GM19438 (cell line): ENCODE results near the gene ZIC1.

Experiments
- ATAC-seq: cut with Tn5 transposase; IDR thresholded peaks from one replicate; pipeline ENCODE4 v1.9.1; 2021; ENCODE audit warnings: low read depth; ENCODE audit not compliant: unreplicated experiment

Gene ZIC1

GRCh38 chr3:147409143-147410115 is at the start of gene ZIC1:
TSS of gene ZIC1 (plus strand) at chr3:147409365. CDS start at chr3:147410113, 748 bp downstream.
- ATAC-seq, result no peak

GRCh38 chr3:147360051-147360439 is 49.1 kb upstream of the ZIC1 start:
- ATAC-seq, result no peak

DNA sequence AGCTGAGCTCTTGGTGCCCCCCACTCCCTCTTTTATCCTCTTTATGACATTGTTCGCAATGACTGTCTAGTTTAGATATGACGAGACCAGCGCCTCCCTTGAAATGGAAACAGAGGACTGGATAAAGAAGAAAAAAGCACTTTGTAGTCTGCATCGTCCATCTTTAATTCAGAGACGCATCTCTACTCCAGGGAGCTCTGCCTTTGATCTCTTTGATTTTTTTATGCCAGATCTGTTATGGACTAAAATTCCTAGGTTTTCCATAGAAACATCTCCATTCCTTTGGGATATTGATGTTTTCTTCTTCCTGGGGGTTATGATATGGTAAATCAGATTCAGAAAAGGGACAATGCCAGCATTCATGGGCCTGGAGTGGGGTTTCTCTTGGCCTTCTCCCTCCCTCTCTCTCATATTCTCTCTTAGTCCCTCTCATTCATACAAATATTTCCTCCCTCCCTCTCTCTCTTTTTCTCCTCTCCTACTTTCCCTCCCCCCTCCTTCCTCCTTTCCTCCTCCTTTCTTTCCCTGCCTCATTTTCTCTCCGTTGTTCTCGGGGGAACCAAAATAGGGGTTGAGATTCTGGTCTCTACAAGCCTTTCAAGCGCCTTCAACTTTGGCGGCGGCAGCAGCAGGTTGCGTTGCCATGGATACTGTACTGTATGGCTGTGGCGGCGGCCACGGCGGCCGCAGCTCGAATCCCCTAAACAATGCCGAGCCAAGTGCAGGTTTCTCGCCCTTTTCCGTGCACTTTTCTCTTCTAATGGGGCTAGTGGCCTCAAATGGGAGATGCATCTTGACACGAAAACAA is 48.3 kb upstream of the ZIC1 start:
- no peak for ATAC-seq

- no peak for ATAC-seq
These were observed 47.4 kb upstream of the ZIC1 start for GRCh38 chr3:147361454-147362420.

DNA sequence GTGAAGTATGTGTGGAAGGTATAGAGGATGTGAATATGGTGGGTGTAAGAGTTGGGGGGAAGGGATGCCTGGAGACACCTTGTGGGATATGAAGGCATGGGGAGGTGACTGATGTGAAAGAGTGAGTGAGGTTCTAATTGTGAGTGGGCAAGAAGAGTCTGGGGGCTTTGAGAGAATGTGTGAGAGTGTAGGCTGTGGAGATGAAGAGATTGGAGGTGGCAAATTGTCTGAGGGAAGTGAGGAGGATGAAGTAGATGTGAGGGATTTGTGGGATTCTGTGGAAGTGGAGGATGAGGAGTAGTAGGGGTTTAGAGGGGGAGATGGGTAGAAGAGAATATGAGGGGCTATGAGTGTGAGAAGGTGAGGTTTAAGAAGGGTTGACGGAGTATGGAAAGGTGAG is 44.4 kb upstream of the ZIC1 start:
- no peak for ATAC-seq

DNA sequence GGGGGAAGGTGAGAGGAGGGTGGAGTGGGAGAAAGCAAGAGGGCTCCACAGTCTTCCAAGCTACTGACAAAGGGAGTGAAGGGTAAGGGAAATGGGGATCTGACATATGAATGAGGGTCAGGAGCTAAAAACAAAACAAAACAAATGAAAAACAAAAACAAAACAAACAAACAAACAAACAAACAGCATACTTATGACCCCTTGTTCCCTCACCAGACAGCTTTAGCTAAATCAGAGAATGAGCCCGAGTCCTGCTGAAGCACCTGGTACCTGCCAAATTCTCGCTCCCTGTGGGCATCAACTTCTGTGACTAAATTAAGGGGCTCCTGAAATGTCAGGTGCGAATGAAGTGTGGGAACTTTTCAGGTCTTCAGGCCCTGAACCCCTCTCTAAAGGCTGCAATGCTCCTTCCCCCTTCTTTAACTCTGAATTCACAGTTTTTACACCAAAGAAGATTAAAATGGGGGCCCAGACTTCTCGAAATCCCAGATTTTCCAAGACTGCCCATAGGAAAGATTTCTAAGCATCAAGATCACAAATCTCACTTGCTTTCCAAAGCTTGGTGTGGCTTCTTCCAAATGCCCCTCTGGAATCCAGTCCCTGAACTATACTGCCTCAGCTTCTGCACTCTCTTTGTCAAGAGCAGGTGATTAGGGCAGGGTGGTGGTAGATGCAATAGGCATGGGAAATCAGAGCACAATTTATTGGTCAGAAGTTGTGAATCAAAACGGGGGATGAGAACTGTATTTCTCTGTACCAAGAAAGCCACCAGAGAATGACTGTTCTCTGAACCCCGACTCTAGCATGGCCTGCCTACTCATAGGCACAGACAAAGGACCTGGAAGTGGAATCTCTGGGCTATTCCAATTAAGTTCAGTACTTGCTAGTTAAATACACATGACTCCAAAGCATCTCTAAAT is 43.7 kb upstream of the ZIC1 start:
- no peak for ATAC-seq

- no peak for ATAC-seq
These were observed 41.5 kb upstream of the ZIC1 start for GRCh38 chr3:147367676-147368075.

DNA sequence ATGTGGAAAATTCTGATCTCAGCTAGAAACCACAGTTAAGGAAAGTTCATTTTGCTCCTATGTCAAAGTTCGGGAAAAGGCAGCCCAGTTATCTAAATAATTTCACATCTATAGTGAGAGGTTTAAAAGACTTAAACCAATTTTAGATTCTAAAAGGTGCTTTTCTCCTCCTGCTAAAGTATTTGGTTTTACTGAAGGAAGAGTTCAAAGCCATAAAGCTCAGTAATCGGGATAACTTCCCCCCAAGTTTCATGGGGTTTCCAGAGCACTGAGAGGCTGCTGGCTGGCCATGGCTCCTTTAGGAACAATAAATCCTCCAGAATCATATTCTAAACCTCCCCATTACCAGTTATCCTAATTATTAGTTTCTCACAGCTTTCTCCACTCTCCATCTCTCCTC is 41.0 kb upstream of the ZIC1 start:
- ATAC-seq, result no peak

DNA sequence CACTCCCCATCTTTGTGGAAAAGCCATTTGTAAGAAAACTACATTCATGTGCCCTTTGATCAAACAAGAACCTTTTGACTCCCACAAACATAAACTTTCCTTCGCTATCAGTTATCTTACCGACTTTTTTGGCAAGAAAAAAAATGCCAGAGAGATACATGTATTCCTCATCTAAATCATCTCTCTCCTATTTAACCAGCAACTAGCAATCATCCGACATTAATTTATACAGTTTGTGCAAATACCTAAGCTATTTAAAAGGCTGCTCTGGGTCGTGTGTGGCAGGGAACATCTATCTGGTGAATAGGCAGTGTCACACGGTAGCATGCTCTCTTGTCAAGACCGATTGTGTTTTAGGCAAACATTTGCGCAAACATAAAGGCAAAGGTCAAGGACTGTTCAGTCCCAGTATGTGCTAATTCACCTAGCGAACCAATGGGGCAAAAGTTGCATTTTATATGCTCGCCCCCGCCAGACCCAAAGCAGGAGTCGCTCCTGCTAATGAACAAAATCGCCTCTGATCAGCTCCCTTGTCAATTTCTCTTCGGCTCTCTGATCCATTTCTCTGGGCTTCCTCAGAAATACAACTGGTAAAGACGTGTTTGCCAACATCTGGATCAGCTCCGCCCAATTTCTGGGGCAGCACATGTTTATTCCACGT is 40.5 kb upstream of the ZIC1 start:
- no peak for ATAC-seq

DNA sequence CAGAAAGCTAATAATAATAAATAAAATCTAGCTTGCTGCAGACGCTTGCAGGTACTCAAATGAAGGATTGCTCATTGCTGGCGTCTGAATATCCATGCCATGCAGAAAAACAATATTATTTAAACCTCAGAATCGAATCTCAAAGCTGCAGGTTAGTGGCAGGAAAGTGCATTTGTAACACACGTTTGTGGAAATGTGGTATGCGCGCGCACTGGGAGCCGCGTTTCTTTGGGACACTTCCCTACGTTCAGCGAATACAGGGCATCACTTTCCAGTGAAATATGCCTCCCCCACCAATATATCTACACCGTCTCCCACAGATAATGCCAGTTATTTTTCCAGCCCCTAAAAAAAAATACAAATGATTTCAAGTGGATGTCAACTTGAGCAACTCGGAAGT is 39.9 kb upstream of the ZIC1 start:
- no peak for ATAC-seq

DNA sequence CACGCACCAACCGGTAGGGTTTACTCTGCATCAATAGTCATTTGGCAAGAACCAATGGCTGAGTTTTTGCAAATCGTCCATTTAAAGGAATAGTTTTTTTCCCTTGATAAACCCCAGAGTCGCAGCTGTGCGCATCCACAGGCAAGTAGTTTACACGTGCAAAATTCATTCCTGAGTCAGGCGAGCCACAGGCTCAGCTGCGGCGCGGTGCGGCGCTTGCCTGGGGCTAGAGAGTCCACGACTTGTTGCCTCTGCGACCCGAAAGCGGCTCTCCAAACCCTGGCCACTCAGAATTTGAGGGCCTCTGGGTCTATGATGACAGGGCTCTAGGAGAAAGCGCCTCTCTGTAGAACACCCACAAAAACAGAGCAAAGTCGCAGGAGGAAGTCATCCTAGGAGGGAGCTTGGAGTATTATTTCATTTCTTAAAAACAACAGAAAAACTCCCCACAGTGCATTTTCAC is 39.5 kb upstream of the ZIC1 start:
- no peak for ATAC-seq

DNA sequence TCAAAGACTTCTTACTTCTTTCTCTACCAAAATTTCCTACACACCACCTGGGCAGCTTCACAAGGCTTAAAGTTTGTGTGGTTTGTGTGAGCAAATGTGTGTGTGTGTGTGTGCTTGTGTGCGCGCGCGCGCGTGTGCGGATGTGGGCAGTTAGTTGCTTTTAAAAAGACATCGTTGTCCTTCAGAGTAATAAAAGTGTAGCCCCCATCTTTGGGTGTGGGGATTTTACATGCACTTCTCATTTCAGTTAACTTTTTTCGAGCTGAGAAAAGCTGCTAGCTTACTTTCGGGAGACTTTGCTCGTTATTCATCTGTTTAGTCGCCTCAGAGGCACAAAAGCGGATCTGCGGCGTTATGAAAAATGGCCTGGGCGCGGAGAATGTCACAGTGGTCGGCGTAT is 38.8 kb upstream of the ZIC1 start:
- no peak for ATAC-seq

DNA sequence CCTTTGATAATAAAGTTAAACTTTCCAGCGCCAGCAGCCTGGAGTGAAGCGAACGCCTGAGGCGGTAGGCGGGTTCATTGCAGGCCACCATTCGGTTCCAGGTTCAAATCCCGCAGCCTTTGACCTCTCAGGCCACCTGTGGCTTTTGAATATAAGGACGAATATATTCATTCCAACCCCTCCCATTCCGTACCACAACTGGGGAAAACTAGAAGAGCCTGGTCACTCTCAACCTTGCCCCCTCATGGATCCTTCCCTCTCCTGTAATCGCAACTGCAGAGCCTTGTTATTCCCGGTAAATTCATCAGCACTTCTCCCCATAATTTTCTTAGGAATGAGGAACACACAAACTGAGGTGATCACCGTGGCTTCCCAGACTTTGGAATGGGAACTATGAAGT is 38.0 kb upstream of the ZIC1 start:
- ATAC-seq, result no peak

- ATAC-seq, result no peak
These were observed 37.3 kb upstream of the ZIC1 start for GRCh38 chr3:147371771-147372340.

DNA sequence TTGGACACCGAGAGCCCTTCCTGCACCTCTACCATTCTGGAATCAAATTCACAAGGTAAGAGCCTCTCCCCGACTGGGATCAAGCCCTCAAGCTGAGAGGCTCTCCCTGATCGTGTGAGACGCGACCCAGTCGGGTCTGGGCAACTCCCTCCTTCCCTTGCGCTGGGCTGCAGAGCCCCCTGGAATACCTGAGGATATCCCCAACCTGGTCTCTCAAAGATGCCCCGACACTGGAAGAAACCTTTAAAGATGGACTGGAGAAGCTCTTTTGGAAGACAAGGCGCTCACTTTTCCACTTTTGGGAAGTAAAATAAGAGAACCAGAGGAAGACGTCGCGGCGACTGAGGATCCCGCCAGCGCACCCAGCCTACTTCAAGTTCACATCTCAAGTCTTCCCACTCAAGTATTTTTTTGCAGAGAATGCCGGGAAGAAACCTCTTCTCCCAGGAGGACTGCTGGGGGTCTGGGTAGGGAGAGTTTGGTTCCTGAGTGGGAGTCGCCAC is 36.6 kb upstream of the ZIC1 start:
- ATAC-seq, result no peak

DNA sequence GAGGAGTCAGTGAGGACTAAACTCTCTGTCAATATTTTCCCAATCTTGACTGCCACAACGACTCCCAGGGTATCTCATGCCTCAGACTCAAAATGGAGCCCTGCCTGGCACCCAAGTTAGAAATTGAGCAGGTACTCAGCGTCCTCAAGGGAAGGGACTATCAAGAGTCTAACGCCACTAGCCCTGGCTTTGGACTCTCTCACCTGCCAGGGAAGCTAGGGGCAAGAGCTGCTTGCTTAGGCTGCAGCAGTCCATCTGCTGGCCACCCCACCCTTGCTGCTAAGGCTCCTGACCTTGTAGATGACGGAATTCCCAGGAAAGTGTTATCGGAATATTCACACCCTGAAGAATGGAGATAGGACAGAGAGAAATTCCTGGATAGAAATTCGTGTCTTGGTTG is 35.9 kb upstream of the ZIC1 start:
- ATAC-seq, result no peak

DNA sequence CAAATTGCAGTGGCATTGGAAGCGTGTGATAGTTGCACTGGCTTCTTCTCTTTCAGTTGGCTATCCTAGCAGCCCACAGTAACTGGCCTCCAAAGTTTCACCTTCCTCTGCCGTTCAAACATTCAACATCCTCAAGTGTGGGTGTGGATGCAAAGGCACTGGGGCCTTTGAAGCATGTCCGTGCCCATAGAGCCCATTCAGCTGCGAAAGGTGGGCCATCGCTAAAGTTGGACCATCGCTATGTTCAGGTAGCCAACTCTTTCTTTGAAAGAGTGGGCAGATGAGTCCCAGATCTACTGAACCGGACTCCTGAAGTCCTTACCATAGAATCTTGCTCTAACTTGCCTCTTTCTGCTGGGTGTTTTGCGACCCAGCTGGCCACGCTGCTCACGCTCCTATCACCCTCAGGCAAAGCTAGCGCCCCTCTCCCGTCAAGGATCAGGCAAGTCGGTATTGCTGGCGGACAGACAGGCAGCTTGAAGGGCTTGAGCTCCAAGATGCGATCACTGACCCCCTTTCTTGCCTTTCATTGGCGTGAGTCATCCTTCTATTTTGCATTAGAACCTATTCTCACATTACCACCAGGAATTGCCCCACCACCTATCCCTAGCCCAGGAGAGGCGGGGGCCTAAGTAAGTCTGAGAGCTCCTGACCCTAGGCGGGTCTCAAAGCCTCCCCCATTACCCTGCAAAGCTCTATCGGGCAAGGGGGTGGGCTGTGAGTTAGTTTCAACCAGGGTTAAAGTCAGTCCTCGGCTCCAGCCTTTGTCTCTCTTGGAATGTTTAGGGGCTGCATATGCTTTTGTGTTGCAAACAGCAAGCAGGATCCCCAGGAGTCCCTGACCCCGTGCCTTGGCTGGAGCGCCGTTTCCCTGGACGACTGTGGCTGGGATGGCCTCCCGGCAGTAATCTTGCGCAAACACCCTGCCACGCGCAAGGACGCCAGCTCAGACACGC is 31.5 kb upstream of the ZIC1 start:
- ATAC-seq, result no peak
